Activated CD4-positive, alpha-beta T cell treated with anti-CD3 and anti-CD28 coated beads, Interleukin-2, amount 50 U/mL, for 1 hour (primary cell): ENCODE results near the gene SGCA.

ENCODE experiments used
- DNase-seq: peaks from one replicate; pipeline ENCODE4 v3.0.0-alpha.2; 2020

Gene SGCA

GRCh38 chr17:50165867-50166517 lies at the start of gene SGCA:
TSS of gene SGCA (plus strand) at chr17:50166005. CDS start at chr17:50166041, 36 bp downstream.
- DNase-seq, result no peak

- peak; percentile 63 for DNase-seq
These were observed 48.4 kb upstream of the SGCA start for GRCh38 chr17:50117202-50118051.

GRCh38 chr17:50118076-50118827 lies 47.6 kb upstream of the SGCA start:
- DNase-seq, result no peak

- no peak for DNase-seq
These were observed 47.0 kb upstream of the SGCA start for GRCh38 chr17:50118828-50119218.

- DNase-seq, result no peak
These were observed 45.1 kb upstream of the SGCA start for GRCh38 chr17:50120475-50121253.

- no peak for DNase-seq
These were observed 42.9 kb upstream of the SGCA start for GRCh38 chr17:50122945-50123344.

GRCh38 chr17:50123649-50124349 lies 42.0 kb upstream of the SGCA start:
- no peak for DNase-seq

- no peak for DNase-seq
These were observed 40.3 kb upstream of the SGCA start for GRCh38 chr17:50125420-50125997.

- DNase-seq, result no peak
These were observed 38.0 kb upstream of the SGCA start for GRCh38 chr17:50127697-50128361.

GRCh38 chr17:50128441-50129352 lies 37.1 kb upstream of the SGCA start:
- no peak for DNase-seq

- no peak for DNase-seq
These were observed 36.5 kb upstream of the SGCA start for GRCh38 chr17:50129353-50129727.

- peak; percentile 48 for DNase-seq
These were observed 35.9 kb upstream of the SGCA start, which contains the start of gene SAMD14 for GRCh38 chr17:50129728-50130558. TSS of gene SAMD14 (minus strand) at chr17:50130160. CDS start at chr17:50124959, 5,201 bp downstream.

GRCh38 chr17:50130559-50131305 lies 35.1 kb upstream of the SGCA start:
- no peak for DNase-seq

GRCh38 chr17:50132104-50132794 lies 33.6 kb upstream of the SGCA start:
- DNase-seq, result no peak

- DNase-seq, result no peak
These were observed 32.6 kb upstream of the SGCA start for GRCh38 chr17:50133028-50133768.

GRCh38 chr17:50133769-50134099 lies 32.1 kb upstream of the SGCA start:
- DNase-seq, result no peak
